HL-60 (cell line): Measurements from ENCODE around the gene CTNNA2.

Source experiments
- GABPA ChIP-seq: IDR thresholded peaks from 2 replicates; pipeline ENCODE4 v1.6.1; 2012; ENCODE audit warnings: low read depth
- POLR2AphosphoS5 ChIP-seq: IDR thresholded peaks from 2 replicates; pipeline ENCODE4 v1.6.1; 2012; ENCODE audit warnings: low read depth
- TF ChIP-seq, protein P1 (sequence below): IDR thresholded peaks from one replicate; pipeline ENCODE4 v1.5.1; 2011; ENCODE audit warnings: low read length, control low read depth, inconsistent platforms; ENCODE audit not compliant: insufficient read depth

GRCh38 chr2:80531319-80531718 lies 1018.5 kb downstream of the CTNNA2 start:
- TF ChIP-seq, protein P1, sequence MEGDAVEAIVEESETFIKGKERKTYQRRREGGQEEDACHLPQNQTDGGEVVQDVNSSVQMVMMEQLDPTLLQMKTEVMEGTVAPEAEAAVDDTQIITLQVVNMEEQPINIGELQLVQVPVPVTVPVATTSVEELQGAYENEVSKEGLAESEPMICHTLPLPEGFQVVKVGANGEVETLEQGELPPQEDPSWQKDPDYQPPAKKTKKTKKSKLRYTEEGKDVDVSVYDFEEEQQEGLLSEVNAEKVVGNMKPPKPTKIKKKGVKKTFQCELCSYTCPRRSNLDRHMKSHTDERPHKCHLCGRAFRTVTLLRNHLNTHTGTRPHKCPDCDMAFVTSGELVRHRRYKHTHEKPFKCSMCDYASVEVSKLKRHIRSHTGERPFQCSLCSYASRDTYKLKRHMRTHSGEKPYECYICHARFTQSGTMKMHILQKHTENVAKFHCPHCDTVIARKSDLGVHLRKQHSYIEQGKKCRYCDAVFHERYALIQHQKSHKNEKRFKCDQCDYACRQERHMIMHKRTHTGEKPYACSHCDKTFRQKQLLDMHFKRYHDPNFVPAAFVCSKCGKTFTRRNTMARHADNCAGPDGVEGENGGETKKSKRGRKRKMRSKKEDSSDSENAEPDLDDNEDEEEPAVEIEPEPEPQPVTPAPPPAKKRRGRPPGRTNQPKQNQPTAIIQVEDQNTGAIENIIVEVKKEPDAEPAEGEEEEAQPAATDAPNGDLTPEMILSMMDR: no peak
- no peak for TF ChIP-seq POLR2AphosphoS5
- TF ChIP-seq GABPA: no peak
